HEK293T (cell line): Measurements from ENCODE around the gene B4GAT1.

Source experiments
- CTCF ChIA-PET: fragments of 350-600 bp; formaldehyde crosslinking; extraction: SDS; loops from one replicate; lab custom pipeline; 2021; ENCODE audit warnings: antibody characterized with exemption, inconsistent platforms; lab: Yijun Ruan, JAX
- POLR2A ChIA-PET: fragments of 350-600 bp; formaldehyde crosslinking; extraction: SDS; loops from one replicate; lab custom pipeline; 2020; ENCODE audit warnings: antibody characterized with exemption, inconsistent platforms; lab: Yijun Ruan, JAX
- DNase-seq: peaks from one replicate; pipeline ENCODE4 v3.0.0; 2012; ENCODE audit warnings: mixed read lengths; ENCODE audit errors: extremely low spot score
- ARNT ChIP-seq: fragments of 450-650 bp; IDR thresholded peaks from 2 replicates; pipeline ENCODE4 v1.6.1; 2017; ENCODE audit warnings: mild to moderate bottlenecking
- BHLHE40 ChIP-seq: fragments of 450-650 bp; IDR thresholded peaks from 2 replicates; pipeline ENCODE4 v1.6.1; 2016; ENCODE audit warnings: mild to moderate bottlenecking, moderate library complexity, borderline replicate concordance
- CTBP1 ChIP-seq: fragments of 450-650 bp; IDR thresholded peaks from 2 replicates; pipeline ENCODE4 v1.6.1; 2016; ENCODE audit warnings: borderline replicate concordance
- ELF4 ChIP-seq: fragments of 450-650 bp; IDR thresholded peaks from 2 replicates; pipeline ENCODE4 v1.6.1; 2017; ENCODE audit warnings: antibody characterized with exemption
- FOXA1 ChIP-seq: fragments of 450-650 bp; IDR thresholded peaks from 2 replicates; pipeline ENCODE4 v1.6.1; 2016; ENCODE audit warnings: mild to moderate bottlenecking
- FOXK2 ChIP-seq: fragments of 450-650 bp; IDR thresholded peaks from 2 replicates; pipeline ENCODE4 v1.6.1; 2016; ENCODE audit warnings: mild to moderate bottlenecking
- FOXM1 ChIP-seq: fragments of 450-650 bp; IDR thresholded peaks from 2 replicates; pipeline ENCODE4 v1.6.1; 2017; ENCODE audit warnings: mild to moderate bottlenecking, borderline replicate concordance
- HDGF ChIP-seq: fragments of 450-650 bp; IDR thresholded peaks from 2 replicates; pipeline ENCODE4 v1.6.1; 2017; ENCODE audit warnings: antibody characterized with exemption, borderline replicate concordance
- L3MBTL2 ChIP-seq: fragments of 450-650 bp; conservative IDR thresholded peaks from 2 replicates; pipeline ENCODE4 v1.6.1; 2016; ENCODE audit warnings: mild to moderate bottlenecking
- LEF1 ChIP-seq: fragments of 450-650 bp; IDR thresholded peaks from 2 replicates; pipeline ENCODE4 v1.6.1; 2017; ENCODE audit warnings: mild to moderate bottlenecking, borderline replicate concordance
- NFRKB ChIP-seq: fragments of 450-650 bp; IDR thresholded peaks from 2 replicates; pipeline ENCODE4 v1.6.1; 2016; ENCODE audit warnings: mild to moderate bottlenecking, moderate library complexity
- SP1 ChIP-seq: fragments of 450-650 bp; IDR thresholded peaks from 2 replicates; pipeline ENCODE4 v1.6.1; 2017
- SUZ12 ChIP-seq: fragments of 450-650 bp; IDR thresholded peaks from 2 replicates; pipeline ENCODE4 v1.6.1; 2016; ENCODE audit warnings: mild to moderate bottlenecking
- TARDBP ChIP-seq: fragments of 450-650 bp; IDR thresholded peaks from 2 replicates; pipeline ENCODE4 v1.6.1; 2016
- ZNF384 ChIP-seq: fragments of 450-650 bp; IDR thresholded peaks from 2 replicates; pipeline ENCODE4 v1.6.1; 2016
- TF ChIP-seq, protein P1 (sequence below): fragments of 450-650 bp; IDR thresholded peaks from 2 replicates; pipeline ENCODE4 v1.6.1; 2016

Gene B4GAT1

DNA sequence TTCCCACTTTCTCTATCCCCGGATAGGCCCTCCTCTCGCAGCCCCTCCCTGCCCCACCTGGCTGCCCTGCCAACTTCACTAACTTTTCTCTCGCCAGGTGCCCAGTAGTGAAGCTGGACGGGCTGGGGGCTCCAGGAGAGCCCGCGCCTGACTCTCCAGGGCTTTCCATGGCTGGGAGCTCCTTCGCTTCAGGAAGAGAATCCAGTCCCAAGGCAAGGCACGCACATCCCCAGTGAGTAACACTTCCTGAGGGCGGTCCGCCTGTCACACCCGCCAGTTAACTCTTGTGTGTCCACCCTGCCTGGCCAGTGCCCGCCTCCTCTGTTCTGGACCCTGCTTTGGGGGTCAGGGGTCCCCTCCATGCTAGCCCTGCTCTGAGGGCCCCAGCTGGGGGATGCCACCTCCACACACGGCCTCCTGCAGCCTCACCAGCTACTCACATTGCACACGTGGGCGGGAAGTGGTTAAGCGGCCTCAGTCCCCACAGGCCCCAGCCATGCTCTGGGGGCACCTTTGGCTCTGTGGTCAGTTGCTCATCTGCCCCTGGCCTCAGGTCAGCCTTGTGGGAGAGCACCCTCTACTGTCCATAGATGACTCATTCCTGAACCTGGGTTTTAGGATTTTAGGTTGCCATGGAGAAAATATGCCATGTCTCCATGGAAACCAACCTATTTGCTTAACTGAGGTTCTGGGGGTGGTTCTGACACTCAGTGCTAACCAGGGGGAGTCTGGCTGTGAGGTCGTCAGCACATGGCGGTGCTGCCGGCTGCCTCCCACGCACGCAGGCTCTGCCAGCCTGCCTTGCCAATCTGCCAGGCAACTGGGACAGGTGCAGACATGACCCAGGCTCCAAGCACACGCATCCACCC lies 11.0 kb downstream of the B4GAT1 start, which contains the start of gene RIN1:
Gene RIN1 (minus strand): TSS at position 201 of the 869 bp plus-strand sequence. CDS start 32 bp downstream, at position 169.
- ChIA-PET POLR2A (interaction anchor here (1.0 to 2.0 kb wide), 5 partner anchors 7 to 47 kb away, joined by 3 to 8 read pairs (median 6); partner anchors contain the start of genes B4GAT1 and YIF1A), CTCF (interaction anchor here (2.4 kb wide), 1 partner anchor 24 kb away, joined by 21 read pairs; no protein-coding TSS in a partner anchor)
- no peak for TF ChIP-seq ARNT
- TF ChIP-seq ZNF384, result no peak
- no peak for TF ChIP-seq SUZ12
- no peak for TF ChIP-seq FOXA1
- no peak for TF ChIP-seq SP1
- no peak for TF ChIP-seq L3MBTL2
- TF ChIP-seq HDGF, result no peak
- no peak for TF ChIP-seq CTBP1
- no peak for TF ChIP-seq TARDBP
- no peak for TF ChIP-seq ELF4
- no peak for TF ChIP-seq FOXM1
- TF ChIP-seq NFRKB, result no peak
- TF ChIP-seq, protein P1, sequence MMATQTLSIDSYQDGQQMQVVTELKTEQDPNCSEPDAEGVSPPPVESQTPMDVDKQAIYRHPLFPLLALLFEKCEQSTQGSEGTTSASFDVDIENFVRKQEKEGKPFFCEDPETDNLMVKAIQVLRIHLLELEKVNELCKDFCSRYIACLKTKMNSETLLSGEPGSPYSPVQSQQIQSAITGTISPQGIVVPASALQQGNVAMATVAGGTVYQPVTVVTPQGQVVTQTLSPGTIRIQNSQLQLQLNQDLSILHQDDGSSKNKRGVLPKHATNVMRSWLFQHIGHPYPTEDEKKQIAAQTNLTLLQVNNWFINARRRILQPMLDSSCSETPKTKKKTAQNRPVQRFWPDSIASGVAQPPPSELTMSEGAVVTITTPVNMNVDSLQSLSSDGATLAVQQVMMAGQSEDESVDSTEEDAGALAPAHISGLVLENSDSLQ, result no peak
- TF ChIP-seq LEF1, result no peak
- TF ChIP-seq FOXK2, result no peak
- DNase-seq, result no peak

DNA sequence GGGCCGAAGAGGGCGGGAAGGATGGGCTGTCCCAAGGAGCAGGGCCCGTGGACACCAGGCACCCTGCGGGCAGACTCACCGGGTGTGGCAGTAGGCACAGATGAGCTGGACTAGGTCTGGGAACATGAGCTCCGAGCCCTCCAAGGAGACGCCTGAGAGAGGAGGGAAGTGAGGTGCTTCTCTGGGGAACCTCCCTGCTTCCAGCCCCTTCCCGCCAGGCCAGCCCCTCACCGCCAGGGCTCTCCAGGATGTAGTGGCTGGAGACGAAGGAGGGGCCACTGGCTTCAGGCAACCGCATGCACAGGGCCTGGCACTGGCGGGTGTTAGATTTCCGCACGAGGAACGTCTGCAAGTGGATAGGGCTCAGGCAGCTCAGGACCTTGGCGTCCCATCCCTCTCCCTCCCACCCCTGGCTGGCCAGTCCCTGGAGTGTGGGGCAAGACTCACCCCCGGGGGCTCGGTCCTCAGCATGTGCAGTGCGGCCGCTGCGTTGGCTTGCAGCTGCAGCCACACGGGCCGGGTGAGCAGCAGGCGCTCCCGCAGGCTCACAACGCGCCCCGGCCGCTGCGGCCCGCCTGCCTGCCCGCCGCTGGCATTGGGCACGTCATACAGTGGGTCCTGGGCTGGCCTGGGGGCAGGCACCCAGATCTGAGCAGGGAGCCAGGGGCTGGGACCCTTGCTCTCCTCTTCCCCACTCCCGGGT lies 11.7 kb downstream of the B4GAT1 start:
- ChIA-PET POLR2A (interaction anchor here (1.0 to 2.0 kb wide), 6 partner anchors 8 to 47 kb away, joined by 3 to 8 read pairs (median 5); partner anchors contain the start of genes B4GAT1 and YIF1A), CTCF (interaction anchor here (2.4 kb wide), 1 partner anchor 23 kb away, joined by 21 read pairs; no protein-coding TSS in a partner anchor)
- TF ChIP-seq ELF4, result no peak
- TF ChIP-seq FOXK2, result no peak
- TF ChIP-seq, protein P1, result no peak
- no peak for TF ChIP-seq SP1
- TF ChIP-seq NFRKB, result no peak
- TF ChIP-seq LEF1, result no peak
- no peak for TF ChIP-seq HDGF
- TF ChIP-seq FOXA1, result no peak
- TF ChIP-seq BHLHE40, result no peak
- TF ChIP-seq TARDBP, result no peak
- TF ChIP-seq ZNF384, result no peak
- TF ChIP-seq FOXM1, result no peak
- no peak for TF ChIP-seq ARNT
- no peak for TF ChIP-seq CTBP1
- TF ChIP-seq L3MBTL2, result no peak
- TF ChIP-seq SUZ12, result no peak
- DNase-seq, result no peak

DNA sequence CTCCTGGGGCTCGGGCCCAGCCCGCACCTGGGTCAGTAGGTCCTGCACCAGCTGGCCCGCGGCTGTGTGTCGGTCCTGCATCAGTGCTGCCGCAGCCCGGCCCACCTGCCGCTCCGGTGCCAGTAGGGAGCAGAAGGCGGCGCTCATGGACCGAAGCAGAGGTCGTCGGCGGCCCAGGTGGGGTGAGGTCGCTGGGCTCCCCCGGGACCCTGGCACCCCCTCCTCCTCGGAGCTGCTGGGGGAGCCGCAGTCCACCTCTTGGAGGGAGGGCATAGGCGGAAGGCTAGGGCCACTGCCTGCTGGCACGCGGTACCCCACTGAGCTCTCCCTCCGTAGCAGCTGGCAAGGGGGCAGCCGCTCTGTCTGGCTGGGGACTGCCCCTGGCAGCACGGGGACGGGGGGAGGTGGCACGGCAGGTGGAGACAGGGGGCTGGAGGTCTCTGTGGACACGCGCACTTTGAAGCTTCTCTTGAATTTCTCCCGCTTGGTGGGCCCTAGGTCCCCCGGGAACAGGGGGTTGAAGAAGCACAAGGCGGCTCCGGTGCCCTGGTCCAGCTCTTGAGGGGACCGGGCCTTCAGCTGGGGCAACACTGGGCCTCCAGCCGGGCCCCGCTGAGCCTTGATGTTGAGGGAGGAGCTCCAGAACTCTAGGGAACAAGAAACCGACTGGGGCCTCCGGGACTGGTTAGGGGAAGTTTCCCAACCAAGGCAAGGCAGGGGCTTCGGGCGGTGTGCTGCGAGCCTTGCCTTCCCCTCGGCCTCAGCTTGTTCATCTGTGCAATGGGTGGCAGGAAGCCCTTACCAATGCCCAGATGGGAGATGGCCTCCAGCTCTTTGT lies 12.6 kb downstream of the B4GAT1 start:
- CTCF ChIA-PET, result interaction anchor here (2.4 kb wide), 1 partner anchor 22 kb away, joined by 21 read pairs; no protein-coding TSS in a partner anchor
- POLR2A ChIA-PET, result interaction anchor here (1.3 to 2.0 kb wide), 4 partner anchors 9 to 46 kb away, joined by 4 to 8 read pairs (median 6); partner anchors contain the start of gene YIF1A
- TF ChIP-seq FOXK2, result no peak
- no peak for TF ChIP-seq SUZ12
- TF ChIP-seq ELF4, result no peak
- no peak for TF ChIP-seq CTBP1
- TF ChIP-seq TARDBP, result no peak
- no peak for TF ChIP-seq LEF1
- no peak for TF ChIP-seq ZNF384
- TF ChIP-seq FOXM1, result no peak
- no peak for TF ChIP-seq HDGF
- TF ChIP-seq, protein P1, result no peak
- no peak for TF ChIP-seq NFRKB
- no peak for TF ChIP-seq BHLHE40
- TF ChIP-seq SP1, result no peak
- no peak for TF ChIP-seq FOXA1
- no peak for TF ChIP-seq L3MBTL2
- TF ChIP-seq ARNT, result no peak
- DNase-seq, result no peak

DNA sequence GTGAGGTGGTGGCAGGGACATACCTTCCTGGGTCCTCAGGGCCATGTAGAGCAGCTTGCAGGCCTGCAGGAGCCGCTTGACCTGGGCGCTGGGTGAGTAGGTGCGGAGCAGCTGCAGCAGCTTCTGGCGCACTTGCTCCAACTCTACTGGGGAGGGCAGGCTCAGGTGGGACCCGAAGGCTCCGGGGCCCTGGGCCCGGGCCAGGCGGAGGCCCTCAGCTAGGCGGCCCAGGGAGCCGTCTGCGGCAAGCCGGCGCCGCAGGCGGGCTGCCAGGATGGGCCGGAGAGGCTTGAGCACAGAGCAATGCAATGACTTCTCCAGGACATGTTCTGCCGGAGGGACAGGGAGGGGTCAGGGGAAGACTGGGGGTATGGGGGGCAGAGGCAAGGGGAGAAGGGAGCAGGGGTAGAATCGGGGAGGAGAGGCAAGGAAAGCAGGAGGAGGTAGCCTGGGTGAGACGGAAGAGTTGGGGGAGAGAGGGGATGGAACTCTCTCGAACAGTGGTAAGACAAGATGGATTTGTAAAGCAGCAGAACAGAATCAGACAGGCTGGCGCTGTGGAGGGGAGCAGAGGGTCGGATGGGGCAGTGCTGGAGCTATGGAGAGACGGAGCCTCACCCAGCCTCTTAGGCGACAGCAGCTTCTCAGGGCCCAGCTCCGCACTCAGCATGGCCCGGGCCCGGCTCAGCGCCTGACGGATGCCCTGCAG lies 13.4 kb downstream of the B4GAT1 start:
- no peak for DNase-seq
- ChIA-PET CTCF (interaction anchor here (2.4 kb wide), 1 partner anchor 21 kb away, joined by 21 read pairs; no protein-coding TSS in a partner anchor), POLR2A (interaction anchor here (0.9 to 2.0 kb wide), 3 partner anchors 19 to 45 kb away, joined by 3 to 8 read pairs (median 4); partner anchors contain the start of gene YIF1A)
- no peak for TF ChIP-seq NFRKB
- TF ChIP-seq TARDBP, result no peak
- TF ChIP-seq FOXA1, result no peak
- TF ChIP-seq ARNT, result no peak
- no peak for TF ChIP-seq SUZ12
- TF ChIP-seq ZNF384, result no peak
- TF ChIP-seq FOXM1, result no peak
- no peak for TF ChIP-seq FOXK2
